CD4-positive, alpha-beta T cell treated with Interleukin-6 at 100 ng/mL for 8 hours (primary cell): ENCODE measurements around the gene VPS18.
A peak's percentile ranks its signal among the peaks of the same experiment; 100 is the strongest.

Experiments used
- DNase-seq: peaks from one replicate; pipeline ENCODE4 v3.0.0-alpha.2; 2020; ENCODE audit warnings: mixed read lengths, low spot score

VPS18 gene

GRCh38 chr15:40871749-40872617 lies 22.3 kb upstream of the VPS18 start:
- no peak for DNase-seq

GRCh38 chr15:40872791-40873693 lies 21.2 kb upstream of the VPS18 start:
- no peak for DNase-seq

GRCh38 chr15:40873694-40874561 lies 20.3 kb upstream of the VPS18 start, which contains the start of gene RHOV:
Gene RHOV (minus strand): TSS chr15:40874234. CDS start chr15:40874139, 95 bp downstream.
- DNase-seq: peak; percentile 44

- no peak for DNase-seq
Observed at GRCh38 chr15:40875991-40876730, 18.1 kb upstream of the VPS18 start.

- DNase-seq: no peak
Observed at GRCh38 chr15:40877694-40878093, 16.6 kb upstream of the VPS18 start.

GRCh38 chr15:40878785-40879184 lies 15.5 kb upstream of the VPS18 start:
- no peak for DNase-seq

- DNase-seq: no peak
Observed at GRCh38 chr15:40879609-40880008, 14.6 kb upstream of the VPS18 start.

GRCh38 chr15:40881351-40881750 lies 12.9 kb upstream of the VPS18 start:
- no peak for DNase-seq

- no peak for DNase-seq
Observed at GRCh38 chr15:40886586-40886985, 7.7 kb upstream of the VPS18 start.

GRCh38 chr15:40889112-40889511 lies 5.1 kb upstream of the VPS18 start:
- no peak for DNase-seq

GRCh38 chr15:40891138-40891537 lies 3.1 kb upstream of the VPS18 start:
- no peak for DNase-seq

GRCh38 chr15:40891810-40892446 lies 2.3 kb upstream of the VPS18 start:
- DNase-seq: no peak

- DNase-seq: no peak
Observed at GRCh38 chr15:40892447-40893012, 1.7 kb upstream of the VPS18 start.

- no peak for DNase-seq
Observed at GRCh38 chr15:40893019-40893670, 1.1 kb upstream of the VPS18 start.

- DNase-seq: peak; percentile 34
Observed at GRCh38 chr15:40894681-40895448, 615 bp downstream of the VPS18 start.

GRCh38 chr15:40899536-40900207 lies 5.4 kb downstream of the VPS18 start:
- no peak for DNase-seq

- DNase-seq: no peak
Observed at GRCh38 chr15:40900256-40901052, 6.2 kb downstream of the VPS18 start.

- no peak for DNase-seq
Observed at GRCh38 chr15:40901053-40901443, 6.8 kb downstream of the VPS18 start.
